Daoy (cell line): Measurements from ENCODE around the gene WASL. TPM values are rescaled to one million over a fixed set of nuclear protein-coding genes. Genes with fewer than 3 reads are reported as not detected.
"Not testable (repeated sequence)": the region's sequence is repeated elsewhere in the genome, so short reads cannot be mapped to it uniquely, and the experiment has no call there.

ENCODE experiments used
- DNase-seq: peaks from one replicate; pipeline ENCODE4 v3.0.0-alpha.2; 2015; ENCODE audit warnings: low read depth
- total RNA-seq: library from RNA; depleted of rRNA; stranded (reverse); fragments of >200 nt; shearing (Covaris generic); gene quantifications from 2 replicates; pipeline ENCODE4 v1.2.3, GENCODE V29; 2014; rRNA removed

WASL gene
- 11.0 and 12.7 TPM in 2 replicates for total RNA-seq

- DNase-seq, result peak; percentile 98
Observed at GRCh38 chr7:123748734-123749536, at the start of gene WASL. TSS of gene WASL (minus strand) at chr7:123749003. CDS start at chr7:123748734, 269 bp downstream.

GRCh38 chr7:123797673-123798531, 49.1 kb upstream of the WASL start:
- peak; percentile 75 for DNase-seq

DNA sequence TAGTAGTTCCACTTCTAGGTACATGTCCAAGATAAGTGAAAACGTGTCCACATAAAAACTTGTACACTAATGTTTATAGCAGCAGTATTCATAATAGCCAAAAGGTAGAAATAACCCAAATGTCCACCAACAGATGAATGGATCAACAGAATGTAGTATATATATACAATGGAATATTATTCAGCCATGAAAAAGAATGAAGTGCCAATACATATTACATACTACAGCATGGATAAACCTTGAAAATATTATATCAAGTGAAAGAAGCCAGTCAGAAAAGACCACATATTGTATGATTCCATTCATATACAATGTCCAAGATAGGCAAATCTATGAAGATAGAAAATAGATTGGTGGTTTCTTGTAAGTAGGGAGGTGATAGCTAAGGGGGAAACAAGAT, 47.8 kb upstream of the WASL start:
- no peak for DNase-seq

DNA sequence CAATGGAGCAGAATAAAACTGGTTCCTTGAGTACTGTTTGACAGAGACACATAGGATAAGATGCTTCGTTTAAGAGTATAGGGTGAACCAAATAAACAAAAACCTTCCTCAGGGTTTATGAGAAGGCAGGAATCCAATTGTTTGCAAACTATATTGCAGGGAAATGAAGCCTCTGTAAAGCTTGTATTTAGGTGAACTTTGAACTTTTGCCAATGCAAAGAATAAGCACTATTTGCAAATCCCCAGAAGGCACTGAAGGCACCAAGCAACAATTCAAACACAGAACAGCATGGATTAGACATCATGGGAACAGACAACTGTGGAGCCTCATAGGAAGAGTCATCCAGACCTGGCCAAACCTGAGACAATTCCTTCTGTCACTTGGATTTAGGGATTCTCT, 47.1 kb upstream of the WASL start:
- no peak for DNase-seq

DNA sequence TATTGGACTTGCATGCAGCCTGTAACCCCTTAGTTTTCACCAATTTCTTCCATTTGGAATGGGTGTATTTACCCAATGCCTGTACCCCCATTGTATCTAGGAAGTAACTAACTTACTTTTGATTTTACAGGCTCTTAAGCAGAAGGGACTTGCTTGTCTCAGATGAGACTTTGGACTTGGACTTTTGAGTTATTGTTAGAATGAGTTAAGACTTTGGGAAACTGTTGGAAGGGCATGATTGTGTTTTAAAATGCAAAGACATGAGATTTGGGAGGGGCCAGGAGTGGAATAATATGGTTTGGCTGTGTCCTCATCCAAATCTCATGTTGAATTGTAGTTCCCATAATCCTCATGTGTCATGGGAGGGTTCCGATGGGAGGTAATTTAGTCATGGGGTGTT, 46.3 kb upstream of the WASL start:
- DNase-seq, result not testable (repeated sequence)

GRCh38 chr7:123792547-123792946, 43.7 kb upstream of the WASL start:
- DNase-seq, result no peak

- no peak for DNase-seq
Observed at GRCh38 chr7:123791001-123791400, 42.2 kb upstream of the WASL start.

GRCh38 chr7:123789817-123790216, 41.0 kb upstream of the WASL start:
- DNase-seq, result no peak

- DNase-seq, result no peak
Observed at GRCh38 chr7:123789206-123789784, 40.5 kb upstream of the WASL start.

- no peak for DNase-seq
Observed at GRCh38 chr7:123788584-123788983, 39.8 kb upstream of the WASL start.

- no peak for DNase-seq
Observed at GRCh38 chr7:123787220-123788007, 38.6 kb upstream of the WASL start.

GRCh38 chr7:123784263-123784662, 35.5 kb upstream of the WASL start:
- no peak for DNase-seq

GRCh38 chr7:123783820-123784219, 35.0 kb upstream of the WASL start:
- DNase-seq, result no peak

DNA sequence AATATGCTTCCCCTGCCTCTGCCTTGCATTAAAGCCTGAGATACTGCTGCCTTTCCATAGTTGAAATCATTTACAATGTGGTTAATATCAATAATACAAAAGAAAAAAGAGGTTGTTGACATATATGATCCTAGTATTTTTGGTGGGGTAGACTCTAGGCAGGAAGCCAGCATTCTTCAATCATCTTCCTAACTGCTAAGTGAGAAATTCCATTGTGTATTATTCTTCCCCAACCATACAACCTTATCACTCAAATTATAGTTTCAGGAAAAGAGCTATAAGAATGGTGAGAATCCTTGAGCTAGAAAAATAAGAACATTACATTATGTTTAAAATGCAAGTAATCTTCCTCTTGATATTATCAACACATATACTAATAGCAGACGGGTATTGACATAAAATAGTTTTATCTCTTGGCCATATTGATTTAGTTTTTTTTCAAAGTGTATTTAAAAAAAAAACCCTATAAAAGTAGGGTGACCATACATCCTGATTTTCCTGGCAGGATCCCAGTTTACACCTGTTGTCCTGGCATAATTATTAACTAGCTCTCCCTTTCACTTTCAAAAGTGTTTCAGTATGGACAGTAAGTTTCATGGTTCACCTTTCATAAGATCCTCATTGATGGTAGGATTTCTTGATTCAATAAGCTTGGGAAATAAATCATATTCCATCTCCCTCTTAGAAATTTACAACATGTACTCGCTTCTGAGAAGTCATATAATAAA, 33.4 kb upstream of the WASL start:
- DNase-seq, result no peak

DNA sequence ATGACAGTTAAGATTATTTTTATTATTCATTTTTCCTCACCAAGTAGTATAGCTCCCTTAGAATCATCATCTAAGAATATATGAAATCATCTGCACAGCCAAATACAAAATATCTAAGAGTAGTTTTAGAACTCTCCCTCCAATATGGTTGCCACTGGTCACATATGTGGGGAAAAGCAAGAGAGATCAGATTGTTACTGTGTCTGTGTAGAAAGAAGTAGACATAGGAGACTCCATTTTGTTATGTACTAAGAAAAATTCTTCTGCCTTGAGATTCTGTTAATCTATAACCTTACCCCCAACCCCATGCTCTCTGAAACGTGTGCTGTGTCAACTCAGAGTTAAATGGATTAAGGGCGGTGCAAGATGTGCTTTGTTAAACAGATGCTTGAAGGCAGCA, 31.7 kb upstream of the WASL start:
- not testable (repeated sequence) for DNase-seq

- no peak for DNase-seq
Observed at GRCh38 chr7:123774496-123774895, 25.7 kb upstream of the WASL start.

- no peak for DNase-seq
Observed at GRCh38 chr7:123773481-123773880, 24.7 kb upstream of the WASL start.

- no peak for DNase-seq
Observed at GRCh38 chr7:123772652-123773051, 23.8 kb upstream of the WASL start.

DNA sequence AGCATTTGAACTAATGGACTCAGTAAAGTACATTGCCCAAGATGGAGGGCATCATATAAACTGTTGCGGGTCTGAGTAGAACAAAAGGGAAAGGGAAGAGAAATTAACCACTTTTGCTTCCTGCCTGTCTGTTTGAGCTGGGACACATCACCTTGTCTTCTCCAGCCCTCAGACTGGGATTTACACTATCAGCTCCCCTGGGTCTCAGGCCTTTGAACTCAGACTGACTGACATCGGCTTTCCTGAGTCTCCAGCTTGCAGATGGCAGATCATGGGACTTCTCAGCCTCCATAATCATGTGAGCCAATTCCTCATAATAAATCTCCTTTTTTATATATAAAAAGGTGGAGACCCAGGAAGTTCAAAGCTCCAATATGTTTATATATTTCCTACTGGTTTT, 23.0 kb upstream of the WASL start:
- DNase-seq, result no peak

DNA sequence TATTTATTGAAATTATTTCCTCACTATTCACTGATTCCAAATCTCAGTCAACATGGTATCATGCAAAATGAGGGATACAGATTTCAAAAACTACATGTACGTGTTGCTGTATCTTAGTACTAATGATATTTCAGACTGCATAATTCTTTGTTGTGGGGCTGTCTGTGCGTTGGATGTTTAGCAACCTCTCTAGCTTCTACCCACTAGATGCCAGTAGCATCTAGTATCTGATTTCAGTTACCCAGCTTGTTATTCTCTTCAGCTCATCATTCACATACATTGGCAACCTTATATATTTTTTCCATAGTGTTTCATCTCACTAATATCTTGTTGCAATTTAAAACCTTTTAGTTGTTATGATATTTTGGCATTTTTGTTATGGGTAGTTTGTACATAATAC, 22.5 kb upstream of the WASL start:
- no peak for DNase-seq

DNA sequence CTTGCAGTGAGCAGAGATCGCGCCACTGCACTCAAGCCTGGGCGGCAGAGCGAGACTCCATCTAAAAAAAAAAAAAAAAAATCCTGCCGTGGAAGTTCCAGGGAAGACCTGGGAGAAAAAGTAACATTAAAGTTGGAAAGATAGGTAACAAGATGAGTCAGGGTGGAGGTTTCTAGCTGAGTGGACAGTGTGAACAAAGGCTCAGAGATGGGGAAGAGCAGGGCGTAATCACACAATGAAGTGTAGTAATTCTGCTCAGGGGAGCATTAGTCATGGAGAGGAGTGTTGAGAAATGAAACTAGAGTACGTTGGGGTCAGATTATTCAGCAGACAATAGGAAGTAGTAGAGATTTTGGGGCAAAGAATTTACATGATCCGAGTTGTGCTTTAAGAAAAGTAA, 21.6 kb upstream of the WASL start:
- peak; percentile 90 for DNase-seq
